ENCODE results near the gene LRRC10B. TPM values are rescaled to one million over a fixed set of nuclear protein-coding genes. Genes with fewer than 3 reads are reported as not detected.
"Not testable (repeated sequence)": the region's sequence is repeated elsewhere in the genome, so short reads cannot be mapped to it uniquely, and the experiment has no call there.

The LRRC10B gene
- 1 to 10 TPM in 4 of 5 donors, under 1 TPM in 1; 0.37 to 4.3 (median 2.3) TPM for polyA plus RNA-seq (ENCODE audit: insufficient read depth in 1 of 5, insufficient read length in 5 of 5, low replicate concordance in 1 of 5)
- long read RNA-seq, donor 1, transcript LRRC10B-201 (1 exons, 2,219 nt) = major isoform, 12 of 12 reads
- long read RNA-seq, donor 1, partial matches to known transcripts = 0 of 12 reads
- long read RNA-seq, donor 1, other reads (novel, unspliced or antisense) = 0 of 12 reads
- long read RNA-seq, donor 2 = 0 reads
- long read RNA-seq, donor 3, transcript LRRC10B-201 (1 exons, 2,219 nt) = major isoform, 7 of 7 reads
- long read RNA-seq, donor 3, partial matches to known transcripts = 0 of 7 reads
- long read RNA-seq, donor 3, other reads (novel, unspliced or antisense) = 0 of 7 reads
- long read RNA-seq, donor 4, partial matches to known transcripts = 0 of 4 reads
- long read RNA-seq, donor 4, other reads (novel, unspliced or antisense) = 0 of 4 reads
- long read RNA-seq, donor 5, partial matches to known transcripts = 0 of 1 reads
- long read RNA-seq, donor 5, other reads (novel, unspliced or antisense) = 0 of 1 reads
- long read RNA-seq, donor 6, transcript LRRC10B-201 (1 exons, 2,219 nt) = major isoform, 7 of 7 reads
- long read RNA-seq, donor 6, partial matches to known transcripts = 0 of 7 reads
- long read RNA-seq, donor 6, other reads (novel, unspliced or antisense) = 0 of 7 reads
- long read RNA-seq, donor 7, transcript LRRC10B-201 (1 exons, 2,219 nt) = major isoform, 5 of 5 reads
- long read RNA-seq, donor 7, partial matches to known transcripts = 0 of 5 reads
- long read RNA-seq, donor 7, other reads (novel, unspliced or antisense) = 0 of 5 reads
- long read RNA-seq, donor 8, partial matches to known transcripts = 0 of 1 reads
- long read RNA-seq, donor 8, other reads (novel, unspliced or antisense) = 0 of 1 reads

DNA sequence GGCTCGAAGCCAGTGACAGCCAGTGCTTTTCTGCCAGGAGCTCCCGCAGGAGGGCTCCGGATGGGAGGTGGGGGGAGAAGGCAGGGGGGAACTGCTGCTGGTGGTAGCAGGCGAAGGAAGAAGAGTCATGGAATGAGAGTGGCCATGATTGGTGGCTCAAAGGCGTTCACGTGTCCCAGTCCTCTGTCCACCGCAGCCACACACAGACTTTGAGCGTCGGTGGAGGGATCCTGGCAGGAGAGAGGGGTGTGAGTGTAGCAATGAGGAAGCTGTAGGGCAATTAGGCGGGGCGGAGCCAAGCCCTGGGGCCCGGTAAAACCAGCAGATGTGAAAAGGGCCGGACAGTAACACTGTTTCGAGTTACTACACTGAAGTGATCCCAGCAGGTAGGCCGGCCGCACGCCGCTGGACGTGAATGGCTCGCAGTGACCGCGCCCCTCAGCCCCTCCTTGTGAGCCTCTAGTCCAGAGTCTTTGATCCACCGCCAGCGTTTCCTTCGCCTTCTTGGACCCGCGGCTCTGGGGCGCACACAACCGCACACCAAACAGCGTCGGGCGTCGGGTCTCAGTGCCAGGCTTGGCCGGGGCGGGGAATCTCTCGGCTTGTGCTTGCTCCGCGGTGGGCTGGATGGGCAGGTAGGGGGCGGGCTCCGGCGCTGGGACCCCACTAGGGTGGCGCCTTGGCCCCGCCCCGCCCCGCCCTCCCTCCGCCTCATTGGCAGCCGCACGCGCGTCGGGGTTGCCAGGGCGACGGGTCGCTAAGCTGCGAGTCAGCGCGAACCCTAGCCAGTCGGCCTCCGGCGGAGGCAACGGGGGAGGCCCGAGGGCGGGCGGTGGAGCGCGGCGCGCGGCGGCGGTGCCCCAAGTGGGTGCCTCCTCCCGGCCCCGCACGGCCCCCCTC, at the start of gene LRRC10B:
TSS of gene LRRC10B (plus strand) at position 788 of the 900 bp plus-strand sequence. CDS start 250 bp downstream, outside the sequence.
- DNase-seq = no peak

DNA sequence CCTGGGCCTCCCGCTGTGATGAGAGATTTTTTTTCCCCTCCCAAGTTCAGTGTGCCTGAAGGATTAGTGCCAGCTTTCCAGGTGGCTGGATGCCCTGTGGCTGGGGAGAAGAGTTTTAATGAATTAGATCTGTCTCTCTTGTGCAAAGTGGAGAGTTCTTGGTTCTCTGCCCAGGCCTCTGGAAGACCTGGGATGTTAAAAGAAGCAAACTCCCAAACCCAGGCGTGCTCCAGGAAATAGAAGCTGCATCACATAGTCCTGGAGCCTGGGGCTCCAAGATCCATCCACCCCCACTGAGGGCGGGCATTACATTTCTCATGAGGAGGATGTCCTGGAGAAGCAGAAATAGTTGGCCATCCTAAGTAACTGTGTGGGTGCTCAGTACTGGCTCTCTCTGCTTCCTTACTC, 48.1 kb upstream of the LRRC10B start:
- no peak for DNase-seq

DNA sequence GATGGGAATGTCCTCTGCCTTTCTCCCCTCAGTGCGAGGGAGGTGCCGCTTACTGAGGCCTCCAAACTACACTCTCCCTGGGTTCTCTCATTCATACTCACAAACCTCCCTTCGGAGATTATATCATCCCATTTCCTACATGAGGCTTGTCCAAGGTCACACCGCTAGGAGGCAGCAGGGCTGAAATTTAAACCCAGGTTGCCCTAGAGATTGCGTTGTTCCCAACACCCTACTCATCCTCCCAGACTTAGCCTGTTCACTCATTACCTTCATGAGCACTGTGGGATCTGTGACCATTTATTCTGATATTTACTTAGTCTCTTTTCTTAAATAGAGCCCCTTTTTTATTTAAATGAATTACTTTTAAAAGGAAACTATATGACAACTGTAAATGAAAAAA, 47.6 kb upstream of the LRRC10B start:
- no peak for DNase-seq

DNA sequence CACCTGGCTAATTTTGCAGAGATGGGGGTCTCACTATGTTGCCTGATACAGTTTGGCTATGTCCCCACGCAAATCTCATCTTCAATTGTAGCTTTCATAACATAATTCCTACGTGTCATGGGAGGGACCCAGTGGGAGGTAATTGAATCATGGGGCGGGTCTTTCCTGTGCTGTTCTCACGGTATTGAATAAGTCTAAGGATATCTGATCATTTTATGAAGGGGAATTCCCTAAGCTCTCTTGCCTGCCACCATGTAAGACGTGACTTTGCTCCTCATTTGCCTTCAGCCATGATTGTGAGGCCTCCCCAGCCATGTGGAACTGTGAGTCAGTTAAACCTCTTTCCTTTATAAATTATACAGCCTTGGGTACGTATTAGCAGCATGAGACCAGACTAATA, 40.9 kb upstream of the LRRC10B start:
- not testable (repeated sequence) for DNase-seq

DNA sequence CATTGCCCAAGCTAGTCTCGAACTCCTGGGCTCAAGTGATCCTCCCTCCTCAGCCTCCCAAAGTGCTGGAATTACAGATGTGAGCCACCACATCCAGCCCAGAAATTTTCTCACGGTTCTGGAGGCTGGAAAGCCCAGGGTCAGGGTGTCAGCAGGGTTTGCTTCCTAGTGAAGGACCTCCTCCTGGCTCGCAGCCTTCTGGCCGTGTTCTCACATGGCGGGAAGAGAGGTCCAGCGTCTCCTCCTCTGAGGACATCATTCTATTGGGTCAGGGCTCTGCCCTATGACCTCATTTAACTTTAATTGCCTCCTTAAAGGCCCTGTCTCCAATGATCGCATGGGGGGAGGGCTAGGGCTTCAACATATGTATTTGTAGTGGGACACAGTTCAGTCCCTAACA, 40.5 kb upstream of the LRRC10B start:
- DNase-seq = no peak

DNA sequence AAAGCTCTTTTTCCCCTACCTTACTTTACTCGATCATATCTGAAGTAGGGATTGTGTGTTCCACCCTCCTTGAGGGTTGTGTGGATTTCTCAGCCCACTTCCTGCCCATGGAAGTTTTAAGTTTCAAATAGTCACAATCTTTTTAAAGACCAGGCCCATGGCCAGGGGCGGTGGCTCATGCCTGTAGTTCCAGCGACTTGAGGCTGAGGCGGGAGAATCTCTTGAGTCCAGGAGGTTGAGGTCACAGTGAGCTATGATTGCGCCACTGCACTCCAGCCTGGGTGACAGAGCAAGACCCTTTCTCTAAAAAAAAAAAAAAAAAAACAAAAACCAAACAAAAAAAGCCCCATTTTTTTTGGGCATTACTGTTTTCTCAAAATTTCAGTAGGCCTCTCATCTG, 36.3 kb upstream of the LRRC10B start:
- DNase-seq = no peak

DNA sequence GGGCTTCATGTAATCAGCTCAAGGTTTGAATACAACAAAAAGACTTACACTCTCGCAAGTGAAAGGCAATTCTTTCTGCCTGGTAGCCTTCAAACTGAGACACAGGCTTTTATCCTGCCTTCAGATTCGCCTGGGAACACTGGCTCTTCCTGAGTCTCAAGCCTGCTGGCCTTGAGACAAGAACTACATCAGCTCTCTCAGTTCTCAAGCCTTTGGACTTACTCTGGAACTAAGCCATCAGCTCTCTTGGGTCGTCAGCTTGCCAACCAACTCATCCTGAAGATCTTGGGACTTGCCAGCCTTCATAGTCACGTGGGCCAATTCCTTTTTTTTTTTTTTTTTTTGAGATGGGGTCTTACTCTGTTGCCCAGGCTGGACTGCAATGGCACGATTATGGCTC, 35.7 kb upstream of the LRRC10B start:
- no peak for DNase-seq

DNA sequence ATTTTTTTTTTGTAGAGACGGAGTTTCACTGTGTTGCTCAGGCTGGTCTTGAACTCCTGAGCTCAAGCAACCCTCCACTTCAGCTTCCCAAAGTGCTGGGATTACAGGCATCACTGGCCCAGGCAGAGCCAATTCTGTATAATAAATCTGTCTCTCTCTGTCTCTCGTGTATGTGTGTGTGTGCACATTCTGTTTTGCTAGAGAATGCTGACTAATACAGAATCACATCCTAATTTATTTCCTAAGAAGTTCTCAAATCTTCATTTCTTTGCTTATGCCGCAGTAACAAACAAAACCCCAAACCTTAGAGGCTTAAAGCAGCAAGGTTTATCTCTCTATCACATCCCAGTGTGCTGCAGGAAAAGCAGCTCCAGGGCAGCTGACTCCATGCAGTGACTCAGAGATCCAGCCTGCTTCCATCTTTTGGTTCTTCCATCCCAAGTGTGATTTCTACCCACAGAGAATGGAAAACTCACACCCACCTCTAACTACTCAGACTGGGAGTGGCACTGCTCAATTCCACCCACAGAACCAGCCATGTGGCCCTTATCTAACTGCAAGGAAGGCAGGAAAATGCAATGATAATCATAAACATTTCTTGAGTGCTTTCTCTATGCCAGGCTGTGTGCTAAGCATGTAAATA, 35.1 kb upstream of the LRRC10B start:
- DNase-seq = no peak

DNA sequence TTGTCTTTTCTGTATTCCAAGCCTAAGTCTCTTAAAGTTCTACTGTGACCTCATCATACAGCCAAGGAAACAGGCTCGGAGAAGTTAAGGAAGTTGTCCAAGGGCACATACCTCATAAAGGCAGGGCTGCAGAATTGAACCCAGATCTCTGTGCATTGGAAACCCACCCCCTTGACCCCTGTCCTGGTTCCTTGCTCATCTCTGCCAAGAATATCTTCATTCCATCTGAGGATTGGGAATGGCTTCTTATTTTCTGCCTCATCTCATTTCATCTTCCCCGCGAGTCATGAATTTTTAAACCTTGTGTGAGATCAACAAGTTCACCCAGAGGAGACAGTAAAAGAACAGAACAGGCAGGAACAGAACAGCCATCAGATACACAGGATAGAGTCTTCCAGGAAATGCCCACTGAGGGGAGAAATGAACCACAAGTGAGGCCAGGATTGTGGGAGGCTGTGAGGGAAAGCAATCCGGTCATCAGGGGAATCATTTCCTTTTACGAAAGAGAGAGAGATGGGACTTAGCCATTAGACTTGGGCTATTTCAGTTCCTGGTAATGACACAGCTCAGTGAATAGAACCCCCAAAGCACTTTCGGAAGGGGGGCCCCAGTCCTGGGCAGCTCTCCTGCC, 34.4 kb upstream of the LRRC10B start:
- DNase-seq = no peak

DNA sequence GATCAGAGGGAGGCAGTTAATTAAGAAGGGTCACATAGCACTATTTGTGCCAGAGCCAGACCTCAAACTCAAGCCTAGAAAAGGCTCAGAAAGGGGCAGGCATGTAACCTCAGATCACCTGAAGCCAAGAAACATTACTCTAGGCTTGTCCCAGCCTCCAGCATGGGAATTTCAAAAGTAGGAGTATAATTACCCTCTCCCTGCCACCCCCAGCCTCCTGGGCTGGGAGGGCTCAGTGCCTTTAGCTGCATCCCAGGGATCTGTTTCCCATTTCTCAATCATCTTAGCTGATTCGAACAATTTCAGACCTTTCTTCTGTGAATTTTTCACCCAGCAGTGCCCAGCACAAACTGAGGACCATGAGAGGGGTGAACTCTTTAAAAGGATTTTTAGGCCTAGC, 33.1 kb upstream of the LRRC10B start:
- DNase-seq = no peak

DNA sequence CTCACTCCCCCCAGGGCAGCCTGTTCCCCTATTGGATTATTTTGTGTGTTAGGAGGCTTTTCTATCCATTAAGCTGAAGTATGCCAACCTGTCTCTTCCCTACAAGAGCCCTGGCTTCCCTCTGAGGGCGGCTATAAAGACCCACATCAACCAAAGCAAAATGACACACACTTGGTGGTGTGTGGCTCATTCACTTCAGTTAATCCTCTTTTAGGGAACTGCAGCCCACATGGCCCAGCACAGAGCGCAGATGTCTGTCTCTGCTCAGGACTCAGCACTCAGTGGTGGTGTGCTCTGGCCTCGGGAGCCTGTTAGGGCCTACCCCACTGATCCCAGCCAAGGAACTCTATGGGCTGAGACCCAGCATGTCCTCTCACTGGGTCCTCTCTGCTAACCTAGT, 32.2 kb upstream of the LRRC10B start:
- DNase-seq = no peak

DNA sequence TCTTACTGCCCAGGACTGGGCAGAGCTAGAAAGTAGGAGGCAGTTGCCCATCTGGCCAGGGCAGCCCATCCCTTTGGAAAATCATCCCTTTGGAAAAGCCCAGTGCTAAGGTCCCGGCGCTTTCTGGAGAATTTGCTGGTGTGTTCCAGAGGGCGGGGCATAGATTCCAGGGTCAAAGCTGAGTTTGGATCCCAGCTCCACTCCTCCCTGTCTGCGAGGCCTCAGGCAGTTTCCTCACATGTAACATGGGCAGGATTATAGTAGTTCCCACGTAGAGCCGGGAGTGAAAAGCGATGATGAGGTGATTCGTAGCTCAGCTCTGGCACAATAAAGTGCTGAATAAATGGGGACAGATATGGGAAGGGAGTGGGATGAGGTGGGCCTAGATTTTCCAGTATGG, 31.4 kb upstream of the LRRC10B start:
- DNase-seq = no peak

DNA sequence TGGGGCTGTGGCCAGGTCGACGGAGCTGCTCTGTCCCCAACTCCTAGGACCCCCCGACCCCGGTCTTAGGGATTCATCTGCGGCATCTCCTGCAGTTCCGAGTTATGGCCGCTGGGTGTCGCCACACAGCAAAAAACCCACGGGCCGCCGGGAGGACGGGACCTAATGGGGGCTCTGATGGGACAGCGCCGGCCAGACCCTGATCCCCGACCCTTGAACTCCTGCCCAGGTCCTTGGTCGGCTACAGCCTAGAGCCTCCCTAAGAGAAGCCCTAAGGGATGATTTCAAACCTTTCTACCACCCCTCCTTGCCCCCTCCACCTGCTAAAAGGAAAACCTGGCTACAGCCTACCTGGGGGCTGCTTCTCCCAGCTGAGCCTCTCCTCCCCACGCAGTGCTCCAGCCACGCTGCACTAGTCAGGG, 30.8 kb upstream of the LRRC10B start:
- DNase-seq = peak in 1 of 2 donors; percentile 26

DNA sequence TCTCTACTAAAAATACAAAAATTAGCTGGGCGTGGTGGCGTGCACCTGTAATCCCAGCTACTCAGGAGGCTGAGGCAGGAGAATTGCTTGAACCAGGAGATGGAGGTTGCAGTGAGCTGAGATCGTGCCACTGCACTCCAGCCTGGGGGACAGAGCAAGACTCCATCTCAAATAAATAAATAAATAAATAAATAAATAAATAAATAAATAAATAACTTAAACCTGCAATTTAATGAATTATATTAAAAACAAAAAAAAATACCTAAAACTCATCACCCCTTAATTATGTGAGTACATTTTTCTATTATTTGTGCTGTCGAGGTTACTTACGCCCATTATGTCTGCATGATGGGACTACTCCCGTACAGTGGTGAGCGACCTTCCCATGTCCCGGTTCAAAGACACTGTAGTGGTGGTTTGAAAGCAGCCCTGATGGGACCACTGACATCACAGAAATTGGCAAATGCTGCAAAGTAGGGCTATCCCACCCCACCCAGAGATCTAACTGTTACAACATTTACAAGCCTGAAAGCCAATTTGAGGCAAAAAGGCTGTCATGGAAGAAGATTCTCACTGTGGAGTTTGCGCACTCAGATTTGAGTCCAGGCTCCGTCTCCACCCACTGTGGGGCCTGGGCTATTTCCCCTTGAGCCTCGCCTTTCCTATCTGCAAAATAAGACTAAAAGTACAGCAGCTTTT, 29.0 kb upstream of the LRRC10B start:
- not testable (repeated sequence) for DNase-seq

DNA sequence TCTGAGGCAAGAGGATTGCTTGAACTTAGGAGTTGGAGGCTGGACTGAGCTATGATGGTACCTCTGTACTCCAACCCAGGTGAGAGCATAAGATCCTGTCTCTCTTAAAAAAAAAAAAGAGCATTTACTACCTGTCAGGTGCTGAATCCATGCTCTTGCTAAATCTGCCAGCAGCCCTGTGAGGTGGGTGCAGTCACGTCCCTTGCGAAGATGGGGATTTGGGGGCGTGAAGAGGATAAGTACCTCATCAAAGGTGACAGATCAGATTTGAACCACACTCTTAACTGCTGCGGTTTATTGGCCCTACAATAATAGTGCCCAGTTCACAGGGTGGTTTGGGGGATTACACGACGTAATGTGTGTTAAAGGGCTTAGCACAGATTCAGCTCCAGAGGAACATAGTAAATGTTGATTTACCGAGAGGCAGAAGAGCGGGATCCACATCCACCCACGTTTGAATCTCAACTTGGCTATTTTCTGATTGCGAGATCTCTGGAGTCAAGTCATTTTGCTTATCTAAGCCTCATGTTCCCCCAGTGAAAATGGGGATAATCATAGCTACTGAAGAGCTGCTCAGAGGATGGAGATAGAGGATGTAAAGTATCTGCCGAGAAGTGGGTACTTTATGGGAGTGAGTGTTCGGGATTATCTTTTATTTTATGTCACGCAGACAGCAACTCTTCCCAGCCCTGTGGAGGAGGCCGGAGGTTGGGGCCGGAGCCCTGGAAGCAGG, 28.1 kb upstream of the LRRC10B start:
- no peak for DNase-seq

DNA sequence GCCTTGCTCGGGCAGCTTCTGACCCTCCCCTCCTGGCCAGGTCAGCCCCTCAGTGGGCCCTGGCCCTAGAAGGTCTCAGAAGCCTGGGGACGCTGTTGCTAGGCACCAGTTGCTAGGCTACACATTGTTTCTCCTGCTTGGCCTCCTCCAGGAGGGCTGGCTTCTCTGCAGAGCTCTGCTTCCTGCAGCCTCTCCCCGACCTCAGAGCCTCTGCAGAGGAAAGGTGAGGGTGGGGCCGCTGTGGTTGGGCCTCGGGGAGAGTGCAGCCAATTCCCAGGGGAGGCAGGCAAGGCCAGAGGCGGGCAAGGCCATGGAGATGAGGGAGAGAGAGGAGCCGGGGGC, 27.6 kb upstream of the LRRC10B start:
- peak; percentile 33 to 42 for DNase-seq

DNA sequence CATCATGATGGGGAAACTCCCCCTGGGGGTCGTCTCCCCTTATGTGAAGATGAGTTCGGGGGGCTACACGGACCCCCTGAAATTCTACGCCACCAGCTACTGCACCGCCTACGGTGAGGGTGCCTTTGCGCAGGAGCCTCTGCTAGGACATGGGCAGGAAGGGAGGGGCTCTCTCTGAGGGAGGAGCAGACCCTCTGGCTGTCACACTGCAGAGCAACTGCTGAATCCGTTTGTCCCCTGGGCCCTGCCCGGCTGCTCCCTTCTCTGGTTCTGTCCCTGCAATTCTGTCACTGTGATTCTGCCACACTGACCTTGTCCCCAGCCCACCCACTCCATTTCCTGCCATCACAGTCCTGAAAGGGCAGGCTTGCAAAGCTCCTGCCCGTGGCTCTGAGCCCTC, 26.7 kb upstream of the LRRC10B start:
- no peak for DNase-seq

DNA sequence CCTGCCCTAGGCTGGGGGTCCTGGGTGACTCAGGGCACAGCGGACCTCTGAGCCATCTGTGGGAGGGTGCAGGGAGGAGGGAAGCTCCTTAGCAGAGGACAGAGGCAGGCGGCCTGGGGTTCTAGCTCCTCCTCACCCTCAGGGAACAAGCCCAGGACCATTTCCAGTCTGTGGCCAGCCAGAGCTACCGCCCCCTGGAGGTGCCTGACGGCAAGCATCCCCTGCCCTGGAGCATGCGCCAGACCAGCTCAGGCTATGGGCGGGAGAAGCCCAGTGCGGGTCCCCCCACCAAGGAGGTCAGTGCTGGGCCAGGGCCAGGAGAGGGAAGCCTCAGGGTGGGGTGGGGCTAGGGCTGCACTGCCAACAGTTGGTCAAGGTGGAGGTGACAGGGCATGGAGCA, 26.0 kb upstream of the LRRC10B start:
- DNase-seq = no peak

DNA sequence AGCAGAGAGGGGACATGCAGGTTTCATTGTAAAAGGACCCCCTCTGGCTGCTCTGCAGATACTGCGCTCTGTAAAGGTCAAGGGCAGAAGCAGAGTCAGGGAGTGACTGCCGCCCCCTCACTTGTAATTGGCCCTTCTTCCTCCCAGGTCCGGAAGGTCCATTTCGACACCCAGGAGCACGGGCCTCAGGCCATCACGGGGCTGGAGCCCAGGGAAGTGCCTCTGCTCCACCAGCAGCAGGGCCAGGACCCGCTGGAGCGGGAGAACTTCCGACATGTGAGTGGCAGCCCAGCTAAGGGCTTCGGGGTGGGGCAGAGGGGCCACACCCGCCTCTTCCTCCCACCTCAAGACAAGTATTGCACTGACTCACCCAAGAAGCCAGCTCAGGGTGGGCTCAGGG, 24.0 kb upstream of the LRRC10B start:
- no peak for DNase-seq

Data from right lung (tissue), 10 donors.